ENCODE results near the gene FKBP6. TPM values are rescaled to one million over a fixed set of nuclear protein-coding genes. Genes with fewer than 3 reads are reported as not detected.

The FKBP6 gene
- total and polyA plus RNA-seq, 2 of the 13 experiments (the other 11 are each of a cell fraction or from before 2014, with no cell fraction given) = 0.07 to 0.20 TPM

DNA sequence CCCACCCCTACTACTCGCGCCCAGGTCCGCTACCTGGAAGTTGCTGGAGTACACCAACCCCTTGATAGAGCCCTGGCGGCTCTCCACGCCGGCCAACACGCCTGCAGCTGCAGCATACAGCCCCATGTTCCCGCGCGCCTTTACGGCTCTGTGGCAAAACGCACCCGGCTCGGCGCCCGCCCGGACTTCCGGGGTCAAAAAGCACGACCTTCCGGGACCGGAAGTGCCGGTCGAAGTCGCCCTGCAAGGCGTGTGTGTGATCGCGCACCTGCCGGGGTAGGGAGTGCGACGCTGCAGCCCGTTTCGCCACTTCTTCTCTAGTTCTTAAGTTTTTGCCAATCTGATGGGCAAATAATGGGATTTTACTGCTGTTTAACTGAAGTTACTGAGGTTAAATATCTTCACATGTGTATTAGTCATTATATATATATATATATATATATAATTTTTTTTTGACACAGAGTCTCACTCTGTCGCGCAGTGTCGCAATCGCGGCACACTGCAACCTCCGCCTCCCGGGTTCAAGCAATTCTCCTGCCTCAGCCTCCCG lies 19.2 kb upstream of the FKBP6 start, which contains the start of gene NSUN5 (continued):
- TF ChIP-seq, protein P1, sequence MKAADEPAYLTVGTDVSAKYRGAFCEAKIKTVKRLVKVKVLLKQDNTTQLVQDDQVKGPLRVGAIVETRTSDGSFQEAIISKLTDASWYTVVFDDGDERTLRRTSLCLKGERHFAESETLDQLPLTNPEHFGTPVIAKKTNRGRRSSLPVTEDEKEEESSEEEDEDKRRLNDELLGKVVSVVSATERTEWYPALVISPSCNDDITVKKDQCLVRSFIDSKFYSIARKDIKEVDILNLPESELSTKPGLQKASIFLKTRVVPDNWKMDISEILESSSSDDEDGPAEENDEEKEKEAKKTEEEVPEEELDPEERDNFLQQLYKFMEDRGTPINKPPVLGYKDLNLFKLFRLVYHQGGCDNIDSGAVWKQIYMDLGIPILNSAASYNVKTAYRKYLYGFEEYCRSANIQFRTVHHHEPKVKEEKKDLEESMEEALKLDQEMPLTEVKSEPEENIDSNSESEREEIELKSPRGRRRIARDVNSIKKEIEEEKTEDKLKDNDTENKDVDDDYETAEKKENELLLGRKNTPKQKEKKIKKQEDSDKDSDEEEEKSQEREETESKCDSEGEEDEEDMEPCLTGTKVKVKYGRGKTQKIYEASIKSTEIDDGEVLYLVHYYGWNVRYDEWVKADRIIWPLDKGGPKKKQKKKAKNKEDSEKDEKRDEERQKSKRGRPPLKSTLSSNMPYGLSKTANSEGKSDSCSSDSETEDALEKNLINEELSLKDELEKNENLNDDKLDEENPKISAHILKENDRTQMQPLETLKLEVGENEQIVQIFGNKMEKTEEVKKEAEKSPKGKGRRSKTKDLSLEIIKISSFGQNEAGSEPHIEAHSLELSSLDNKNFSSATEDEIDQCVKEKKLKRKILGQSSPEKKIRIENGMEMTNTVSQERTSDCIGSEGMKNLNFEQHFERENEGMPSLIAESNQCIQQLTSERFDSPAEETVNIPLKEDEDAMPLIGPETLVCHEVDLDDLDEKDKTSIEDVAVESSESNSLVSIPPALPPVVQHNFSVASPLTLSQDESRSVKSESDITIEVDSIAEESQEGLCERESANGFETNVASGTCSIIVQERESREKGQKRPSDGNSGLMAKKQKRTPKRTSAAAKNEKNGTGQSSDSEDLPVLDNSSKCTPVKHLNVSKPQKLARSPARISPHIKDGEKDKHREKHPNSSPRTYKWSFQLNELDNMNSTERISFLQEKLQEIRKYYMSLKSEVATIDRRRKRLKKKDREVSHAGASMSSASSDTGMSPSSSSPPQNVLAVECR (CRISPR knock-in tag; IDR thresholded peaks at IDR 0.05; ENCODE audit: borderline replicate concordance) = peak; percentile 92
- no peak for TF ChIP-seq ZNF737 (CRISPR knock-in tag; IDR thresholded peaks at IDR 0.05; ENCODE audit: borderline replicate concordance)
- TF ChIP-seq, protein P2, sequence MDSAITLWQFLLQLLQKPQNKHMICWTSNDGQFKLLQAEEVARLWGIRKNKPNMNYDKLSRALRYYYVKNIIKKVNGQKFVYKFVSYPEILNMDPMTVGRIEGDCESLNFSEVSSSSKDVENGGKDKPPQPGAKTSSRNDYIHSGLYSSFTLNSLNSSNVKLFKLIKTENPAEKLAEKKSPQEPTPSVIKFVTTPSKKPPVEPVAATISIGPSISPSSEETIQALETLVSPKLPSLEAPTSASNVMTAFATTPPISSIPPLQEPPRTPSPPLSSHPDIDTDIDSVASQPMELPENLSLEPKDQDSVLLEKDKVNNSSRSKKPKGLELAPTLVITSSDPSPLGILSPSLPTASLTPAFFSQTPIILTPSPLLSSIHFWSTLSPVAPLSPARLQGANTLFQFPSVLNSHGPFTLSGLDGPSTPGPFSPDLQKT (CRISPR knock-in tag; IDR thresholded peaks at IDR 0.05; ENCODE audit: borderline replicate concordance) = peak; percentile 83; the same call in 1 of the 2 replicates
- TF ChIP-seq KDM4B (CRISPR knock-in tag; IDR thresholded peaks at IDR 0.05) = no peak
- TF ChIP-seq POLR2G (IDR thresholded peaks at IDR 0.05; ENCODE audit: low read depth, low read length) = peak; percentile 94
- TF ChIP-seq AHR (CRISPR knock-in tag; IDR thresholded peaks at IDR 0.05) = no peak
- peak; percentile 64; the same call in 1 of the 2 replicates for TF ChIP-seq TARDBP (CRISPR knock-in tag; IDR thresholded peaks at IDR 0.05)
- 0 out of 2 replicates have a peak, but pooled peaks have one; percentile 25 for TF ChIP-seq ZNF33A (CRISPR knock-in tag; IDR thresholded peaks at IDR 0.05; ENCODE audit: borderline replicate concordance)
- TF ChIP-seq ZNF709 (CRISPR knock-in tag; IDR thresholded peaks at IDR 0.05) = peak; percentile 82; the same call in 1 of the 2 replicates
- peak; percentile 90 for TF ChIP-seq IRF2 (CRISPR knock-in tag; IDR thresholded peaks at IDR 0.05)
- TF ChIP-seq ZKSCAN1 (IDR thresholded peaks at IDR 0.05; ENCODE audit: low read length) = no peak
- TF ChIP-seq ZNF672 (CRISPR knock-in tag; IDR thresholded peaks at IDR 0.05) = no peak
- TF ChIP-seq MXI1 (IDR thresholded peaks at IDR 0.05; ENCODE audit: borderline replicate concordance, low read depth, low read length) = peak; percentile 83; the same call in 1 of the 3 replicates
- TF ChIP-seq, protein P3, sequence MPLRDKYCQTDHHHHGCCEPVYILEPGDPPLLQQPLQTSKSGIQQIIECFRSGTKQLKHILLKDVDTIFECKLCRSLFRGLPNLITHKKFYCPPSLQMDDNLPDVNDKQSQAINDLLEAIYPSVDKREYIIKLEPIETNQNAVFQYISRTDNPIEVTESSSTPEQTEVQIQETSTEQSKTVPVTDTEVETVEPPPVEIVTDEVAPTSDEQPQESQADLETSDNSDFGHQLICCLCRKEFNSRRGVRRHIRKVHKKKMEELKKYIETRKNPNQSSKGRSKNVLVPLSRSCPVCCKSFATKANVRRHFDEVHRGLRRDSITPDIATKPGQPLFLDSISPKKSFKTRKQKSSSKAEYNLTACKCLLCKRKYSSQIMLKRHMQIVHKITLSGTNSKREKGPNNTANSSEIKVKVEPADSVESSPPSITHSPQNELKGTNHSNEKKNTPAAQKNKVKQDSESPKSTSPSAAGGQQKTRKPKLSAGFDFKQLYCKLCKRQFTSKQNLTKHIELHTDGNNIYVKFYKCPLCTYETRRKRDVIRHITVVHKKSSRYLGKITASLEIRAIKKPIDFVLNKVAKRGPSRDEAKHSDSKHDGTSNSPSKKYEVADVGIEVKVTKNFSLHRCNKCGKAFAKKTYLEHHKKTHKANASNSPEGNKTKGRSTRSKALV (CRISPR knock-in tag; IDR thresholded peaks at IDR 0.05) = peak; percentile 88; the same call in 1 of the 2 replicates
- no peak for TF ChIP-seq BHLHE40 (IDR thresholded peaks at IDR 0.05; ENCODE audit: low read length)
- TF ChIP-seq CBX2 (IDR thresholded peaks at IDR 0.05; ENCODE audit: low read depth, low read length) = no peak
- no peak for TF ChIP-seq CBX2 (CRISPR knock-in tag; IDR thresholded peaks at IDR 0.05; ENCODE audit: low read depth)
- peak; percentile 74 for TF ChIP-seq TEAD3 (CRISPR knock-in tag; optimal IDR thresholded peaks at IDR 0.05; ENCODE audit: borderline replicate concordance)
- TF ChIP-seq XBP1 (CRISPR knock-in tag; IDR thresholded peaks at IDR 0.05) = 0 out of 2 replicates have a peak, but pooled peaks have one; percentile 56
- TF ChIP-seq ZNF547 (CRISPR knock-in tag; IDR thresholded peaks at IDR 0.05) = peak; percentile 74; the same call in 1 of the 2 replicates
- TF ChIP-seq, protein P4, sequence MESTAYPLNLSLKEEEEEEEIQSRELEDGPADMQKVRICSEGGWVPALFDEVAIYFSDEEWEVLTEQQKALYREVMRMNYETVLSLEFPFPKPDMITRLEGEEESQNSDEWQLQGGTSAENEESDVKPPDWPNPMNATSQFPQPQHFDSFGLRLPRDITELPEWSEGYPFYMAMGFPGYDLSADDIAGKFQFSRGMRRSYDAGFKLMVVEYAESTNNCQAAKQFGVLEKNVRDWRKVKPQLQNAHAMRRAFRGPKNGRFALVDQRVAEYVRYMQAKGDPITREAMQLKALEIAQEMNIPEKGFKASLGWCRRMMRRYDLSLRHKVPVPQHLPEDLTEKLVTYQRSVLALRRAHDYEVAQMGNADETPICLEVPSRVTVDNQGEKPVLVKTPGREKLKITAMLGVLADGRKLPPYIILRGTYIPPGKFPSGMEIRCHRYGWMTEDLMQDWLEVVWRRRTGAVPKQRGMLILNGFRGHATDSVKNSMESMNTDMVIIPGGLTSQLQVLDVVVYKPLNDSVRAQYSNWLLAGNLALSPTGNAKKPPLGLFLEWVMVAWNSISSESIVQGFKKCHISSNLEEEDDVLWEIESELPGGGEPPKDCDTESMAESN (CRISPR knock-in tag; conservative IDR thresholded peaks at IDR 0.05) = peak; percentile 77; the same call in 1 of the 2 replicates
- no peak for TF ChIP-seq LCORL (IDR thresholded peaks at IDR 0.05)
- no peak; the same call in 1 of the 2 replicates for TF ChIP-seq LCORL (CRISPR knock-in tag; IDR thresholded peaks at IDR 0.05)

Data from HepG2 (cell line).